ENCODE results near the gene WNT3.

GRCh38 chr17:46818929-46819859 lies 702 bp upstream of the WNT3 start:
- no peak for TF ChIP-seq POLR2A (IDR thresholded peaks at IDR 0.05)
- TF ChIP-seq, protein P1, sequence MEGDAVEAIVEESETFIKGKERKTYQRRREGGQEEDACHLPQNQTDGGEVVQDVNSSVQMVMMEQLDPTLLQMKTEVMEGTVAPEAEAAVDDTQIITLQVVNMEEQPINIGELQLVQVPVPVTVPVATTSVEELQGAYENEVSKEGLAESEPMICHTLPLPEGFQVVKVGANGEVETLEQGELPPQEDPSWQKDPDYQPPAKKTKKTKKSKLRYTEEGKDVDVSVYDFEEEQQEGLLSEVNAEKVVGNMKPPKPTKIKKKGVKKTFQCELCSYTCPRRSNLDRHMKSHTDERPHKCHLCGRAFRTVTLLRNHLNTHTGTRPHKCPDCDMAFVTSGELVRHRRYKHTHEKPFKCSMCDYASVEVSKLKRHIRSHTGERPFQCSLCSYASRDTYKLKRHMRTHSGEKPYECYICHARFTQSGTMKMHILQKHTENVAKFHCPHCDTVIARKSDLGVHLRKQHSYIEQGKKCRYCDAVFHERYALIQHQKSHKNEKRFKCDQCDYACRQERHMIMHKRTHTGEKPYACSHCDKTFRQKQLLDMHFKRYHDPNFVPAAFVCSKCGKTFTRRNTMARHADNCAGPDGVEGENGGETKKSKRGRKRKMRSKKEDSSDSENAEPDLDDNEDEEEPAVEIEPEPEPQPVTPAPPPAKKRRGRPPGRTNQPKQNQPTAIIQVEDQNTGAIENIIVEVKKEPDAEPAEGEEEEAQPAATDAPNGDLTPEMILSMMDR (IDR thresholded peaks at IDR 0.05) = no peak

Data from heart left ventricle (tissue), 13 donors.